Tibial artery (tissue), 4 donors: ENCODE measurements around the gene SIPA1.
A peak's percentile ranks its signal among the peaks of the same experiment; 100 is the strongest.
"Not testable (repeated sequence)": the region's sequence is repeated elsewhere in the genome, so short reads cannot be mapped to it uniquely, and the experiment has no call there.

Experiments
- DNase-seq, 2 donors: peaks; one replicate each; pipeline ENCODE4 v3.0.0-alpha.2; 2019
- H3K27ac ChIP-seq, 2 donors: fragments of 200-600 bp; sonication (generic) in 1 of 2; 1 replicate in 1 of 2; 2 replicates in 1 of 2; pipeline ENCODE4 v1.5.1; 2018 to 2019; ENCODE audit warnings: mild to moderate bottlenecking in 1 of 2
- H3K27me3 ChIP-seq, 2 donors: fragments of 200-600 bp; sonication (generic) in 1 of 2; one replicate each; pipeline versions ENCODE4 v1.5.1 to v1.6.0; 2016 to 2019
- H3K36me3 ChIP-seq, 3 donors: fragments of 200-600 bp; sonication (generic) in 2 of 3; one replicate each; pipeline ENCODE4 v1.5.1; 2016 to 2019; ENCODE audit warnings: mild to moderate bottlenecking in 2 of 3
- H3K4me1 ChIP-seq, 4 donors: fragments of 200-600 bp; sonication (generic) in 2 of 4; 1 replicate in 3 of 4; 2 replicates in 1 of 4; pipeline ENCODE4 v1.5.1; 2016 to 2019
- H3K4me3 ChIP-seq, 2 donors: fragments of 200-600 bp; sonication (generic) in 1 of 2; 1 replicate in 1 of 2; 2 replicates in 1 of 2; pipeline ENCODE4 v1.5.1; 2018 to 2019; ENCODE audit warnings: mild to moderate bottlenecking in 2 of 2
- H3K9me3 ChIP-seq, 3 donors: fragments of 200-600 bp; sonication (generic) in 1 of 3; one replicate each; pipeline ENCODE4 v1.5.1; 2016 to 2019
- CTCF ChIP-seq, 2 experiments: fragments of 200-600 bp in 1 of 2; fragments of 450-650 bp in 1 of 2; IDR thresholded peaks; one replicate each; pipeline ENCODE4 v1.5.1; 2017 to 2019; ENCODE audit warnings: antibody characterized with exemption in 2 of 2, mild to moderate bottlenecking in 1 of 2, moderate library complexity in 1 of 2
- intact Hi-C: fragments of 100-400 bp; cut with DNase I; formaldehyde crosslinking; loops from one replicate; pipeline ENCODE4 v1.15.0; 2023; ENCODE audit warnings: low total_unique reads

The SIPA1 gene

GRCh38 chr11:65680192-65680743 is 42.4 kb downstream of the SIPA1 start:
- intact Hi-C loops: no loop called here
- TF ChIP-seq CTCF (IDR thresholded peaks at IDR 0.05): no peak
- no peaks in the 10 kb centered on the region for H3K4me1 ChIP-seq
- H3K27me3 ChIP-seq: no peaks in the 10 kb centered on the region
- H3K4me3 ChIP-seq: no peak overlapping the region
- H3K9me3 ChIP-seq: no peaks in the 10 kb centered on the region
- no peaks in the 10 kb centered on the region for H3K36me3 ChIP-seq
- no peak overlapping the region for H3K27ac ChIP-seq
- no peak for DNase-seq

GRCh38 chr11:65683480-65683879 is 45.6 kb downstream of the SIPA1 start:
- H3K27me3 ChIP-seq, H3K27ac ChIP-seq, DNase-seq, H3K4me1 ChIP-seq, H3K36me3 ChIP-seq, H3K9me3 ChIP-seq, H3K4me3 ChIP-seq, intact Hi-C loops: not testable (repeated sequence)

- intact Hi-C loops: no loop called here
- DNase-seq: no peak
Measured at GRCh38 chr11:65685981-65686380, 48.1 kb downstream of the SIPA1 start.

GRCh38 chr11:65691847-65692246 is 53.9 kb downstream of the SIPA1 start:
- H3K9me3 ChIP-seq, intact Hi-C loops, H3K4me1 ChIP-seq, H3K4me3 ChIP-seq, H3K27ac ChIP-seq, H3K36me3 ChIP-seq, H3K27me3 ChIP-seq: not testable (repeated sequence)
- DNase-seq: peak in 1 of 2 donors; percentile 23

More at GRCh38 chr11:65685981-65686380, 48.1 kb downstream of the SIPA1 start:
- Histone ChIP-seq H3K27me3 (no peaks in the 10 kb centered on the region), H3K4me3 (no peak overlapping the region), H3K9me3 (no peaks in the 10 kb centered on the region), H3K4me1 (no peaks in the 10 kb centered on the region), H3K36me3 (no peaks in the 10 kb centered on the region), H3K27ac (no peak overlapping the region)
- no peak for TF ChIP-seq CTCF (IDR thresholded peaks at IDR 0.05)

GRCh38 chr11:65692367-65692766 is 54.5 kb downstream of the SIPA1 start:
- intact Hi-C loops: no loop called here
- peak in 1 of 2 donors; percentile 32 for DNase-seq

GRCh38 chr11:65695459-65696241 is 57.7 kb downstream of the SIPA1 start:
- no peaks in the 10 kb centered on the region for H3K4me1 ChIP-seq
- TF ChIP-seq CTCF (IDR thresholded peaks at IDR 0.05): no peak
- intact Hi-C loops: no loop called here
- no peaks in the 10 kb centered on the region for H3K36me3 ChIP-seq
- no peaks in the 10 kb centered on the region for H3K9me3 ChIP-seq
- DNase-seq: peak in 1 of 2 donors; percentile 32
- no peak overlapping the region for H3K27ac ChIP-seq
- peaks cover 0 to 3% of the 10 kb centered on the region in 2 donors for H3K27me3 ChIP-seq
- H3K4me3 ChIP-seq: no peak overlapping the region

More at GRCh38 chr11:65692367-65692766, 54.5 kb downstream of the SIPA1 start:
- no peak for TF ChIP-seq CTCF (IDR thresholded peaks at IDR 0.05)
- H3K9me3 ChIP-seq: no peaks in the 10 kb centered on the region
- H3K36me3 ChIP-seq: no peaks in the 10 kb centered on the region
- no peak overlapping the region for H3K27ac ChIP-seq
- H3K27me3 ChIP-seq: peaks cover 0 to 3% of the 10 kb centered on the region in 2 donors
- H3K4me3 ChIP-seq: no peak overlapping the region
- H3K4me1 ChIP-seq: no peaks in the 10 kb centered on the region
